Activated T-helper 2 cell treated with anti-CD3 and anti-CD28 coated beads, Interferon-gamma antibody, Interleukin-2, Interleukin-4, amounts not matched to agents 10 μg/mL and 5 μg/mL and 100 μg/mL, durations not matched to agents 14 hours and 24 hours and 36 hours (primary cell): ENCODE results near the gene TUBB6. TPM values are rescaled to one million over a fixed set of nuclear protein-coding genes. Genes with fewer than 3 reads are reported as not detected.

Experiments used
- DNase-seq: peaks from one replicate; pipeline ENCODE4 v3.0.0; 2021; ENCODE audit warnings: low spot score
- H3K27ac Mint-ChIP-seq: one replicate; pipeline ENCODE4 v1.8.0; 2021; ENCODE audit warnings: mixed read lengths
- H3K27me3 Mint-ChIP-seq: one replicate; pipeline ENCODE4 v1.8.0; 2021; ENCODE audit warnings: low read depth, mixed read lengths
- H3K36me3 Mint-ChIP-seq: one replicate; pipeline ENCODE4 v1.8.0; 2021; ENCODE audit warnings: low read depth, mixed read lengths
- H3K4me1 Mint-ChIP-seq: one replicate; pipeline ENCODE4 v1.8.0; 2021; ENCODE audit warnings: low read depth, mixed read lengths
- H3K4me3 Mint-ChIP-seq: one replicate; pipeline ENCODE4 v1.8.0; 2021; ENCODE audit warnings: low read depth, mild to moderate bottlenecking, moderate library complexity, mixed read lengths
- H3K9me3 Mint-ChIP-seq: one replicate; pipeline ENCODE4 v1.8.0; 2021; ENCODE audit warnings: mixed read lengths
- intact Hi-C: fragments of 100-400 bp; cut with micrococcal nuclease; formaldehyde crosslinking; loops from one replicate; pipeline ENCODE4 v1.15.1; 2023
- total RNA-seq: library from RNA; stranded (reverse); gene quantifications from 2 replicates; pipeline ENCODE4 v1.2.3, GENCODE V29; 2022

TUBB6 gene
- total RNA-seq, 1 donor from 2014 or later = 57.2 TPM

GRCh38 chr18:12327510-12328178 lies 19.6 kb downstream of the TUBB6 start:
- peaks cover 7% of the 10 kb centered on the region for H3K4me1 Mint-ChIP-seq
- H3K9me3 Mint-ChIP-seq = no peaks in the 10 kb centered on the region
- intact Hi-C loops = loop anchor here (5.0 kb wide), 1 partner anchor 330 kb away; the partner anchor contains the start of gene SPIRE1
- H3K27ac Mint-ChIP-seq = peak overlapping the region; percentile 60
- H3K27me3 Mint-ChIP-seq = no peaks in the 10 kb centered on the region
- H3K36me3 Mint-ChIP-seq = peaks cover 47% of the 10 kb centered on the region
- peak; percentile 69 for DNase-seq
- no peak overlapping the region for H3K4me3 Mint-ChIP-seq

GRCh38 chr18:12328179-12328823 lies 20.3 kb downstream of the TUBB6 start:
- Mint-ChIP-seq H3K4me3 (no peak overlapping the region), H3K36me3 (peaks cover 46% of the 10 kb centered on the region), H3K4me1 (peaks cover 7% of the 10 kb centered on the region), H3K9me3 (no peaks in the 10 kb centered on the region), H3K27me3 (no peaks in the 10 kb centered on the region), H3K27ac (peak overlapping the region; percentile 60)
- DNase-seq = no peak
- intact Hi-C loops = loop anchor here (5.0 kb wide), 1 partner anchor 329 kb away; the partner anchor contains the start of gene SPIRE1

- Mint-ChIP-seq H3K4me1 (peaks cover 7% of the 10 kb centered on the region), H3K27ac (peak overlapping the region; percentile 47), H3K4me3 (no peak overlapping the region), H3K9me3 (no peaks in the 10 kb centered on the region), H3K27me3 (no peaks in the 10 kb centered on the region), H3K36me3 (peaks cover 50% of the 10 kb centered on the region)
- intact Hi-C loops = loop anchor here (5.0 kb wide), 1 partner anchor 328 kb away; the partner anchor contains the start of gene SPIRE1
- DNase-seq = no peak
Measured at GRCh38 chr18:12329125-12329698, 21.2 kb downstream of the TUBB6 start.

- Mint-ChIP-seq H3K9me3 (no peaks in the 10 kb centered on the region), H3K27ac (no peak overlapping the region), H3K4me1 (peaks cover 7% of the 10 kb centered on the region), H3K27me3 (no peaks in the 10 kb centered on the region), H3K36me3 (peaks cover 51% of the 10 kb centered on the region), H3K4me3 (no peak overlapping the region)
- intact Hi-C loops = loop anchor here (5.0 kb wide), 1 partner anchor 42 kb away; no protein-coding TSS in a partner anchor
- no peak for DNase-seq
Measured at GRCh38 chr18:12330766-12331165, 22.7 kb downstream of the TUBB6 start.

- H3K27me3 Mint-ChIP-seq = no peaks in the 10 kb centered on the region
- no peaks in the 10 kb centered on the region for H3K9me3 Mint-ChIP-seq
- intact Hi-C loops = loop anchor here (5.0 kb wide), 1 partner anchor 39 kb away; no protein-coding TSS in a partner anchor
- no peak overlapping the region for H3K4me3 Mint-ChIP-seq
- H3K4me1 Mint-ChIP-seq = no peaks in the 10 kb centered on the region
- no peak overlapping the region for H3K27ac Mint-ChIP-seq
- no peak for DNase-seq
- peaks cover 42% of the 10 kb centered on the region for H3K36me3 Mint-ChIP-seq
Measured at GRCh38 chr18:12333506-12334290, 25.7 kb downstream of the TUBB6 start.

GRCh38 chr18:12334366-12334808 lies 26.3 kb downstream of the TUBB6 start:
- intact Hi-C loops = loop anchor here (5.0 kb wide), 1 partner anchor 38 kb away; no protein-coding TSS in a partner anchor
- no peak for DNase-seq
- Mint-ChIP-seq H3K36me3 (peaks cover 41% of the 10 kb centered on the region), H3K9me3 (no peaks in the 10 kb centered on the region), H3K4me1 (no peaks in the 10 kb centered on the region), H3K27me3 (no peaks in the 10 kb centered on the region), H3K27ac (no peak overlapping the region), H3K4me3 (no peak overlapping the region)

- H3K36me3 Mint-ChIP-seq = peaks cover 37% of the 10 kb centered on the region
- intact Hi-C loops = loop anchor here (5.0 kb wide), 1 partner anchor 37 kb away; no protein-coding TSS in a partner anchor
- no peaks in the 10 kb centered on the region for H3K27me3 Mint-ChIP-seq
- H3K4me1 Mint-ChIP-seq = no peaks in the 10 kb centered on the region
- no peaks in the 10 kb centered on the region for H3K9me3 Mint-ChIP-seq
- H3K4me3 Mint-ChIP-seq = no peak overlapping the region
- no peak overlapping the region for H3K27ac Mint-ChIP-seq
- no peak for DNase-seq
Measured at GRCh38 chr18:12334863-12335262, 26.8 kb downstream of the TUBB6 start.

GRCh38 chr18:12335503-12335902 lies 27.5 kb downstream of the TUBB6 start:
- Mint-ChIP-seq H3K4me1 (no peaks in the 10 kb centered on the region), H3K9me3 (no peaks in the 10 kb centered on the region), H3K36me3 (peaks cover 42% of the 10 kb centered on the region), H3K27me3 (no peaks in the 10 kb centered on the region), H3K4me3 (no peak overlapping the region), H3K27ac (no peak overlapping the region)
- intact Hi-C loops = no loop called here
- no peak for DNase-seq

GRCh38 chr18:12336171-12336613 lies 28.2 kb downstream of the TUBB6 start:
- H3K27ac Mint-ChIP-seq = no peak overlapping the region
- intact Hi-C loops = no loop called here
- no peaks in the 10 kb centered on the region for H3K4me1 Mint-ChIP-seq
- no peaks in the 10 kb centered on the region for H3K9me3 Mint-ChIP-seq
- H3K36me3 Mint-ChIP-seq = peaks cover 45% of the 10 kb centered on the region
- DNase-seq = no peak
- no peak overlapping the region for H3K4me3 Mint-ChIP-seq
- H3K27me3 Mint-ChIP-seq = no peaks in the 10 kb centered on the region

GRCh38 chr18:12336887-12337286 lies 28.8 kb downstream of the TUBB6 start:
- H3K27me3 Mint-ChIP-seq = no peaks in the 10 kb centered on the region
- no peak overlapping the region for H3K4me3 Mint-ChIP-seq
- intact Hi-C loops = no loop called here
- no peaks in the 10 kb centered on the region for H3K4me1 Mint-ChIP-seq
- no peak for DNase-seq
- no peaks in the 10 kb centered on the region for H3K9me3 Mint-ChIP-seq
- peaks cover 51% of the 10 kb centered on the region for H3K36me3 Mint-ChIP-seq
- no peak overlapping the region for H3K27ac Mint-ChIP-seq

- H3K27me3 Mint-ChIP-seq = no peaks in the 10 kb centered on the region
- no peaks in the 10 kb centered on the region for H3K4me1 Mint-ChIP-seq
- no peaks in the 10 kb centered on the region for H3K9me3 Mint-ChIP-seq
- no peak for DNase-seq
- H3K27ac Mint-ChIP-seq = no peak overlapping the region
- intact Hi-C loops = no loop called here
- H3K36me3 Mint-ChIP-seq = peaks cover 63% of the 10 kb centered on the region
- H3K4me3 Mint-ChIP-seq = no peak overlapping the region
Measured at GRCh38 chr18:12338382-12338781, 30.3 kb downstream of the TUBB6 start.

GRCh38 chr18:12340945-12341660 lies 33.1 kb downstream of the TUBB6 start:
- H3K27me3 Mint-ChIP-seq = no peaks in the 10 kb centered on the region
- no peak overlapping the region for H3K27ac Mint-ChIP-seq
- no peaks in the 10 kb centered on the region for H3K9me3 Mint-ChIP-seq
- DNase-seq = no peak
- peaks cover 72% of the 10 kb centered on the region for H3K36me3 Mint-ChIP-seq
- H3K4me3 Mint-ChIP-seq = no peak overlapping the region
- intact Hi-C loops = no loop called here
- no peaks in the 10 kb centered on the region for H3K4me1 Mint-ChIP-seq
